C4-2B (cell line): ENCODE measurements around the gene CACNA2D3.

Source experiments
- ZFX ChIP-seq: fragments of 450-650 bp; IDR thresholded peaks from 2 replicates; pipeline ENCODE4 v1.6.1; 2017
- TF ChIP-seq, protein P1 (sequence below): fragments of 450-650 bp; conservative IDR thresholded peaks from 2 replicates; pipeline ENCODE4 v1.5.1; 2017; ENCODE audit warnings: mild to moderate bottlenecking

DNA sequence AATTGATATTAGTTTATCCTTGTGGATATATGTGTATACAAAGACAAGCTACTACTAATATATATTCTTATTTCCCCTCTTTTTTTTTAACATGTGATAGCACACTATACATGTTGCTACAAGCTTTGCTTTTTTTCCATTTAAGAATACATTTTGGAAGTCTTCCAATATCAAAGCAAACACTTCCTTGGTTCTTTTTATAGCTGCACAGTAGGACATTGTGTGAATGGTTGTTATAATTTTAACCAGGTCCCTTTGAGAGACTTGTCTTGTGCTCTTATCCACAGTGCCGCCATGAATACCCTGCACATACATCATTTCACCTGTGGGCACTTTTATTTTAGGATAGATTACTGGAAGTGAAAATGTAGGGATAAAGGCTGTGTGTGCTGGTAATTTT, 88.7 kb downstream of the CACNA2D3 start:
- TF ChIP-seq, protein P1, sequence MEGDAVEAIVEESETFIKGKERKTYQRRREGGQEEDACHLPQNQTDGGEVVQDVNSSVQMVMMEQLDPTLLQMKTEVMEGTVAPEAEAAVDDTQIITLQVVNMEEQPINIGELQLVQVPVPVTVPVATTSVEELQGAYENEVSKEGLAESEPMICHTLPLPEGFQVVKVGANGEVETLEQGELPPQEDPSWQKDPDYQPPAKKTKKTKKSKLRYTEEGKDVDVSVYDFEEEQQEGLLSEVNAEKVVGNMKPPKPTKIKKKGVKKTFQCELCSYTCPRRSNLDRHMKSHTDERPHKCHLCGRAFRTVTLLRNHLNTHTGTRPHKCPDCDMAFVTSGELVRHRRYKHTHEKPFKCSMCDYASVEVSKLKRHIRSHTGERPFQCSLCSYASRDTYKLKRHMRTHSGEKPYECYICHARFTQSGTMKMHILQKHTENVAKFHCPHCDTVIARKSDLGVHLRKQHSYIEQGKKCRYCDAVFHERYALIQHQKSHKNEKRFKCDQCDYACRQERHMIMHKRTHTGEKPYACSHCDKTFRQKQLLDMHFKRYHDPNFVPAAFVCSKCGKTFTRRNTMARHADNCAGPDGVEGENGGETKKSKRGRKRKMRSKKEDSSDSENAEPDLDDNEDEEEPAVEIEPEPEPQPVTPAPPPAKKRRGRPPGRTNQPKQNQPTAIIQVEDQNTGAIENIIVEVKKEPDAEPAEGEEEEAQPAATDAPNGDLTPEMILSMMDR: no peak
- no peak for TF ChIP-seq ZFX
